GM19023 (cell line): ENCODE data around the gene ZNF521.
"Not testable (repeated sequence)": the region's sequence is repeated elsewhere in the genome, so short reads cannot be mapped to it uniquely, and the experiment has no call there.

Experiments
- ATAC-seq: cut with Tn5 transposase; IDR thresholded peaks from one replicate; pipeline ENCODE4 v1.9.1; 2021; ENCODE audit warnings: mild to moderate bottlenecking, moderate library complexity; ENCODE audit not compliant: unreplicated experiment

Gene ZNF521

DNA sequence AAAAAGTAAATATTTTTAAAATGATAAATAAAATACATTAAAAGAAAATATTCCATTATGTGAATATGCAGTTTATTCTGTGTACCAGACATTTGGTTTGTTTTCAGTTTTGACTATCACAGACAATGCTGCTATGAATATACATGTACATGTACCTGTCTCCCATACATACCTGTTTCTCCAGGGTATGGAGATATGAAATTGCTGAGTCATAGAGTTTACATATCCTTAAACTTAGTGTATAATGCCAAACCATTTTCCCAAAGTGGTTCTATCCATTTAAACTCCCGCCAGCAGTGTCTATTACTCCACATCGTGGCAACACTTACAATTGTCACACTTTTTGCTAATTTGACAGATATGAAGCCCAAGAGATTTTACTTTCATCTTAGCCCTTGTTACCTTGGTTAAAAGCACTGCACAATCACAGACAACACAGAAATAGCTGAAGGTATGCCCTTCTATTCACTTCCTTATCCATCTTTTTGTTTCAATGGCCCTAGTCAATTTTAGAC is 56.3 kb downstream of the ZNF521 start:
- ATAC-seq, result no peak

DNA sequence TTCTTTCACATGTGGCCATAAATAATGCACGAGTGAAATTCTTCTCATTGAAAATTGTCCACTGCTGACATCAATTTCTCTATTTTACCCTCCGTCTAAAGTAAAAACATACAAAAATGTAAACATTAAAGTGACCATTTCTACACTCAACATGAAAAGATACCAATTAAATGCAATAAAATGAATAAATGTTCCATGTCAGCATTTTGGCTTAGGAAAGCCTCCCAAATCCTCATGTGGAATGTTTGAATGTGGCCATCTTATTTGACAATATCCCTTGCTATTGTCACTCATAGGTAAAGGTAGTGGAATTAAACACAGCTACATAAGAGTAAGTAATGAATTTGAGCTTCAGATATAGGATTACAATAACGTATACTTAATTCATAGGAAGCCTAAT is 60.8 kb downstream of the ZNF521 start:
- no peak for ATAC-seq

DNA sequence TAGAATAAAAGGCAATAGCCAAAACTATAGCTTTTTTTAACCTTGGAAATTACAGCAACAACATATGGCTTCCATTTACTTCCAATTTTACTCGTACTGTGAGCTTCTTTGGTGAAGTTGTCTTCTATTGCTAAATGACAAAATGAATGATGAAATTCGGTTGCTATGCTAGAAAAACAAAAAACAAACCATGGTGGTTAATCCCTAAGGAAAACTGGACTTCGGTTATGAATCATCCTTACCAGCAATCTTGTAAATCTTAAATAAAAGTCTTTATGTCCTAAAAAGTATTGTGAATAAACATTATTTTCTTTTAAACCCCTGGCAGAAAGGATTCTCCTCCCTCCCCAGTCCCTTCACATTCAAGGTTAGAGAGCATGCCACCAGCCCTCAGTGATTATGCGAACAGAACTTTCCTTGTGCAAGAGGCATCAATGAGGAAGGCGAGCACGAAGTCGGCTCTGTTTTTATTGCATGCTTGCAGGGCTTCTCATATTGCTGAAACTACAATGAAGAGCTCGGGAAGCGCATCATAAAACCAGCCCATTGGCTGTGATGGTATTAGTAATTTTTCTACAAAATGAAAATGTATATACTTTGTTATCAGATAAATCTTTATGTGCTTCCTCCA is 62.9 kb downstream of the ZNF521 start:
- ATAC-seq, result no peak

DNA sequence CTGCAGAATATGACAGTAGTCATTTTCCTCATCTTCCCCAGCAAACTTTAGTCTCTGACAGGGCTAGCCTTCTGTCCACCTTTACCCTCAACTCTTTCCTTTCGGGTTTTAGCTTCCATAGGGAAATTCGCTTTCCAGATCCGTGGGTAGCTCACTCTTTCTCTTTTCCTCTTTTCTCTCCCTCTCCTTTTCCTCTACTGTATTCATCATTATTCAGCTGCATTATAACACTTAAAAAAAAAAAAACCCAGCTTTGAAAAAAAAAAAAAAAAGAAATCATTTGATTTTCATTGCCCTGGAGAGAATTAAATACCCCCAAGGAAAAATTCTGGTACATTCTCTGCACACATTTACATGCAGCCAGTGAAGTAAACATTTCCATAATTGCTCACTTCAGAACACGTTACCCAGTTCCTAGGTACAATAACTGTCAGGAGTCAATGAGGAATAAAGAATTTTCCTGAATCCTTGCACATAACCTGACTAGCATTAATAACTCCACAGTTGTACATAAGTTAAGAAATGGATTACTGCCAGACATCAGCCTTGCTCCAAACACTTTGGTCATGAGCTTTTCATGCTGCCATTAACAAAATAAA is 63.5 kb downstream of the ZNF521 start:
- ATAC-seq, result no peak

DNA sequence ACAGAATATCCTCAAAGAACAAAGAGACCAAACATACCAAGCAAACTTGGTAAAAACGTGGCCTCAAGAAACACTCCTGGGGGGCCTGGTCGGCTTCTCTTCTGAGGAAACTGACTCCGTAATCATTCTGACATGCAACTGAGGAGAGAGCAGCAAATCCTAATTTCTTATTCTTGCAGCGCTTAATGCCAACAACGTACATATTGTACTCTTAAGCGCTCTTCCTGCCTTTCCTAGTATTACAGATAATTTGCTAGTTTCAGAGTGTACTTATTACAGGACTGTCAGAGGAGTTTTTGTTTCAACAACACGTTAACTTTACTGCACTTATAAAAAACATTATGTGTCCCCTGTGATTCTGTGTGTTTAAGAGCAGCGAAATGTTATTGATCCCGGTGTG is 64.9 kb downstream of the ZNF521 start:
- ATAC-seq, result no peak

DNA sequence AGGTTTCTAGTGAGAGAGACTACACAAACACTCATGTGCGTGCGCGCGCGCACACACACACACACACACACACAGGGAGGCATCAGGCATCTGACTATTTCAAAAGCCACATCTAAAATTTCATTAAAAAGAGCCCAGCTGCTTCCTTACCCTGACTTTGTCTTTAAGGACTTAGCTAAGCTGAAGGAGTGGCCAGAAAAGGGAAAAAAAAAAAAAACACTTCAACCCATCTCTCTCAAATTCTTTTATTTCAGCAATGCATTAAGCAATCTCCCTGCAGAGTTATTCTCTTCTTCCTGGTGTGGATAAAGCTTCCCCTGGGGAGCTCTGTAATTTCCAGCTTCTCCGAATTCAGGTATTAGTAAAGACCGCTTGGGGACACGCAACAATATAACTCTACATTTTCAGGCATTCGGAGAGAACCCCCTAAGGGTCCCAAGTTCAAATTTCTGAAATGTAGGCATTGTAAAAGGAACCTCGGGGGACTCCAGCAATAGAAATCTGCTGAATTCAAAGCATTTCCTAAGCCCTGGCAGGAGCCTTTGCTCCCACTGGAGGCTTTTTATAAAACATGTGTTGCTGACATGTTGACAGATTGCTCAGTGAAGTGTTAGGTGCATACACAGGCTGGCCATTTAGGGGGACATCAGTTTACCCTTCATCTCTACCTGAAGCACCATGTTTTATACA is 67.0 kb downstream of the ZNF521 start:
- no peak for ATAC-seq

DNA sequence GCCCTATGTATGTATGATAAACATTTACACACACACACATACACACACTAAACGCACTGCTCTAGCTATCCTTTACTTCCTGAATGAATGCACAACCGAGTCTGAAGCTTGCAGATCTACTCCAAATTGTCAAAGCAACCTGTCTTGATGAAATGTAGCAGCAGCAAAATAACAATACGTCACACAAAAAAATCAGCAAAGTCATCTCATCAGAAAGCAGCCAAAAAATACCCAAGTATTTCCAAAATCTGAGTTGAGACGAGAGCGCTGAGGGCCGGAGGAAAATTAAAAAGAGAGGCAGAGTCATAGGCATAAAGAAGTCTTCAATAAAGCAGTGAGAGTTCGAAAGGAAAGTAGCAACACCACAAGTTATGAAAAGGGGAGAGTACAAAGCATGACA is 67.7 kb downstream of the ZNF521 start:
- ATAC-seq, result no peak

DNA sequence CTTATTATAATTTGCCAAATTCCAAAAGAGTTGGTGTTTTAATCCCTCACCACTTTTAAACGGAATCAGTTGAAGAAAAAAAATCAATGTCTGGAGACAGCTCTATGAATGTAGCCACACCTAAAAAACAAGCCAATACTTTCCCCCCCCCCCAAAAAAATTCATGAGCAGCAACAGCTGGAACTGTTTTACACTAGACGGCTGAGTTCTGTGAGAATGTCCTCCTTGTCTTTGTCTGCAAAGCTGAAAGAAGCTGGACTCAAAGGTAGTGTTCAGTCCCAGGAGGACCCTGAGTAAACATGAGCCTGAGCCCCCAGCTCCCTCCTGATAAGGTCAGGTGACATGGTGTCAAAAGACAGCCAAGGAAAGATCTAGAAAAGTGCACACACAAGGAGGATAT is 68.2 kb downstream of the ZNF521 start:
- ATAC-seq, result no peak

DNA sequence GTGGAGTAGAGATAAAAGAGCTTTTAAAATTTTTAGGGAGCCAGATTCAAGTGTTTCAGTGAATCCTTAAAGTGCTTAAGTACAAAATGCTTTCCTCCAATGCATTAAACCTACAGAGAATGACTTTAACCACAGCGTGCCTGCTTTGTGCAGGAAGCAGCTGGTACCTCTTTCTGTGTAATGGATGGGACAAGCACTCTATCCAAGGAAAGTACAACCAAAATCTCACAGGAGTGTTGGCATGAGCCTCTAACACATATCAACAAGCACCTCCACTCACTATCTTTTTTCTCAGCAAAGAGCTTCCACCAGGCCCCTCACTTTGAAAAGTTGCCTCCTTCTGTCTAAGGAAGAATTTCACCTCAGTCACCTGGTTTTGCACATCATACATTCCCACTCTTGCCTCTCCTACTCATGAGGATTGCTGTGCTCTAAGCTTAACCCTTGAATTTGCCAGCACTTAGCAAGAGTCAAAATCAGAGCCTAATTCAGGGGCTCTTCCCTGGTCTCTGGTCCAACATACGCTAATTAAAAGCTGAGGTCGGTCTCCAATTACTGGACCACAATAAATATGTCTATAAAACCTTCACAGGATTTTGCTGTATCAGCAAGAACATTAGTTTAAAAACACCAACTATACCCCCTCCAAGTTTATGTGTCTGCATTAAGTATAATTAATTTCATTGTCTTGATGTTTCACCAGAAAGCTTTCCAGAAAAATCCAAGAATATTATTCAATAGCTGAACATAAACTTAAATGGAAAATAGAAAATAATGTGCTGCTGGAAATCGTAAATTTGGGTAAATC is 68.9 kb downstream of the ZNF521 start:
- ATAC-seq, result no peak

DNA sequence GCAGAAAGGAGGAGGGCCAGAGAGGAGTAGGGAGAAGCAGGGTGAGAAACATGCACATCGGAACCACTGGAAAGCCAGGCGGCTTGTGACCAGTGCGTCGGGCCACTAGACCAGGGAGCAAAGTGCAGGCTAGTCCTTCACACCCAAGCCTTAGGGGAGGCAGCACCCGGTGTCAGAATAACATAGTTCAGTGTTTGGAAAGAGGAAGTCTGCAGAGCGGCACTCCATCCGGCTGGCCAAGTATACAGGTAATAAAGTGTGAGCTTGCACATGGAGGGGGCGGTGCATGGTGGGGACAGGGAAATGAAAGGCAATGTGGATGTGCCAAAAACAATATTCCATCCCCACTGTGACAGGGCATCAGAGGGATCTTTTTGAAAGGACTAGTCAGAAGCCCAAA is 69.7 kb downstream of the ZNF521 start:
- ATAC-seq, result no peak

DNA sequence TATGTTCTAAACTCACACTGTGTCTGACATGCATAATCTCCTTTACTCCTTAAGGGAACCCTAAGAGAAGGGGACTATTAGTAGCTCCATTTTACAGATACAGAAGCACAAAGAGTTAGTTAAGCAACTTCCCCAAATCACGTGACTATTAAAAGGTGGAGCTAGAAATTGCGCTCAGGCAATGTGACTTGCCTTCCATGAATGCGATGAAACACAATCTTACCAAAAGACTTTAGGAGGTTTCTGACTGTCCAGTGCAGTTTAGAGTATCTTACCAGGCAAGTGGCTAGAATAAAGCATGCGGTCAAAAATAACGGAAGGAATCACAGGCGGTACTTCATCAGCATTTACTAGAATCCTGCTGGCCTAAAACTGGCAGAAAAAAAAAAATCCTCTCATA is 70.4 kb downstream of the ZNF521 start:
- ATAC-seq, result no peak

DNA sequence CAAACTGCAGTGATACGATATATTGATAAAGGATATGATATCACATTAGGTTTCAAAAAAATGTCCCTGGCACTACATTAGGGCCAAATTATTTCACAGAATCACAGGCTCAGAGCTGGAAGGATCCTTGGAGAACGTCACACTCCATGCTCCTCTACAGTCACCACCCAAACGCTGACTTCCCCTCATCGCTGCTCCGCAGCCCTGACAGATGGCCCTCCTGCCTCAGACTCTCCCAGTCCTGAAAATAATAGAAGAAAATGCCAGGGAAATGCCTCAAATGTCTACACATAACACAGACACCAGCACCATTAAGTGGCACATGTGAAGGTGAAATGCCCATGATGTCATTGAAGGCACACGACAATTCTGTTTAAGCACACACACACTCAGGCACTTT is 72.0 kb downstream of the ZNF521 start:
- no peak for ATAC-seq

DNA sequence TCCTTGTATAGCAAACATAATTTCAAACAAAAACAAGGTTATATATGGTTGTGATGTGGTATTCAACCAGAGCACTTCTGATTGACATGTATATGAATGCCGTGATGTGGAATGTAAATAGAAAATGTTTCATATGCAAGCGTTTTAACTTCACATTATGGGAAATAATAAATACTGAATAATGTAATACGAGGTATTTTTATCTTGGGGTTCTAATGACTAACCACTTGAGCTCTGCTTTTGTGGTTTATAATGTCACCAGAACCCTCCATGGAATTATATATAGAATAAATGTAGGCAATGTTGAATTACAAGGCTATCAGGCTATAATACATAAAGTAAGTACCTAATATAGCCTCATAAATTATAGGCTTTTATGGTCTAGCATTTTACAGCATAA is 72.4 kb downstream of the ZNF521 start:
- no peak for ATAC-seq

DNA sequence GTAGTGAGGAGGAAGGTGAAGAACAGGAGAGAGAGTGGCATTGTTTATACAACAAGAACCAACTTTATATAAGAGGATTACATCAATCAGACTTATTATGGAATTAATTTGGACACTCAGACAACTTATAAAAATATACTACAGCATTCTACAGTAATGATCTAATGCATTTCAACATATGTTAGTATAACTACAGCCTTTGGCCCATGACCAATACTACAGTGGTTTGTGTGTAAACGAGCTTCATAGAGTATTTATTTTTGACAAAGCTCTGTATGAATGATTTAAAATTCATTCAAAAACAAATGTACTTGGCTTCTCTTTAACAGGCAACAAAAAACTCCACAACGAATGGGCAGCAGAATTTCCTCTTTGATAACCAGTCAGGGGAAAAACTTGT is 72.8 kb downstream of the ZNF521 start:
- no peak for ATAC-seq

DNA sequence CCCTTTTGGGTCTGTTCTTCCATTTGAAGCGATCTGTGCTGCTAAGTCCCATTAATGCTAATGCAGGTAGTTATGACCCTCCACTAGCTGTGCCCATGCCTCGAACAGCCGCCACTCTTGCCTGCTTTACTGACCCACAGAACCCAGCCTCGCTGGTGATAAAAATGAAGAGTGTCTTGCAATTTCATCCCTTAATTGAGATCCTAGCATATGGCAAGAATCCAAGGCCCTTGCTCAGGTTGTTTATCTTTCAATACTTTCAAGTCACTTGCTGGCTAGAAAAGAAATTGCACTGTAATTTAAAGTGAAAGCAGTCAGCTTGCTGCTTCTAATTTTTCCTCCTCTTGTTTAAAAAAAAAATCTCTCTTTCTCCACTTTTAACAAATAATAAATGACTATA is 73.6 kb downstream of the ZNF521 start:
- no peak for ATAC-seq

DNA sequence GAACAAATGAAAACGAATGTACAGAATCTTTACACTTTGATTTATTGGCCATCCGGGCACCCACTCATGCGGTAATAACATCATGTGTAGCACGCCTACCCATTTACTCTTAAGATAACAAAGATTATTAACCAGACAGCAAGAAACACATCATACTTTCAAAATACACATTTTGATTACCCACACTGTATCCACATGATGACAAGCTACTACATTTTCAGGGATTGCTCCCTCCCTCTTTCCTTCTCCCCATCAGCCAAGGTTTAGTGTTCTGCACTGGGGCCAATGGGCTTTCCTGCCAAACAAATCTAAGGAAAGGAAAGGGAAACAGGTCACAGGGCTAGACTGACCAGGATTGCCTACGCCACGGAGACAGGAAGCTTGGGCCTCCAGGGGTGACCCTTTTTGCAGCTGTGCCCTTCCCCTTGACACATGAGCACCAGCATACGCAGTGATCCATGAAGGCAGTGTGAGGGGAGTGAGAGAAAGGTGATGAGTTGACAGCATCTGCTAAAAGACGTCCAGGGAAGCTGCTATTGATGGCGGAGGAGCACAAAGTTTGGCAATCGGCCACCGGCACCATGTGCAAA is 76.5 kb downstream of the ZNF521 start:
- ATAC-seq, result no peak

DNA sequence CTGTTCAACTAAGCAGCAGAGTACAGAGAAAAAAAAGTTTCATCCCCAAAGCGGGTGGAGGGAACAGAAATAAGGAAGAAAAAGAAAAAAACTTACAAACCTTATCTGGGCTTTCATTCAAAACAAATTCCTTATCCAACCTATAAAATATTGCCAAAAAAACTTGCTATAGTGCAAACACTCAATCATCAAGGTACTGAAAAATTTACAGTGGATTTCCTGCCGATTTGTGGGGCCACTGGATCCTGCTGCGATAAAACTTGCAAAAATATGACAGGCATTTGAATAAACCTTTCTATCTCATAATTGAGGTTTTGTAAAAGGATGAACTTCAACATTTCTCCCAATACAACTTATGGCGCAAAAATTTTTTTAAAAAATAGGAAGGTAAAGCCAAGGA is 77.0 kb downstream of the ZNF521 start:
- ATAC-seq, result no peak

DNA sequence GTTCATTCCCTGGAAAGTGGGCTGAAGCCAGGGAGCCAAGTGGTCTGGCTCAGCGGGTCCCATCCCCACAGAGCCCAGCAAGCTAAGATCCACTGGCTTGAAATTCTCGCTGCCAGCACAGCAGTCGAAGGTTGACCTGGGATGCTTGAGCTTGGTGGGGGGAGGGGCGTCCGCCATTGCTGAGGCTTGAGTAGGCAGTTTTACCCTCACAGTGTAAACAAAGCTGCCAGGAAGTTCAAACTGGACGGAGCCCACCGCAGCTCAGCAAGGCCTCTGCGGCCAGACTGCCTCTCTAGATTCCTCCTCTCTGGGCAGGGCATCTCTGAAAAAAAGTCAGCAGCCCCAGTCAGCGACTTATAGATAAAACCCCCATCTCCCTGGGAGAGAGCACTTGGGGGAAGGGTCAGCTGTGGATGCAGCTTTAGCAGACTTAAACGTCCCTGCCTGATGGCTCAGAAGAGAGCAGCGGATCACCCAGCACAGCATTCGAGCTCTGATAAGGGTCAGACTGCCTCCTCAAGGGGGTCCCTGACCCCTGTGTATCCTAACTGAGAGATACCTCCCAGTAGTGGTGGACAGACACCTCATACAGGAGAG is 84.9 kb downstream of the ZNF521 start:
- not testable (repeated sequence) for ATAC-seq

DNA sequence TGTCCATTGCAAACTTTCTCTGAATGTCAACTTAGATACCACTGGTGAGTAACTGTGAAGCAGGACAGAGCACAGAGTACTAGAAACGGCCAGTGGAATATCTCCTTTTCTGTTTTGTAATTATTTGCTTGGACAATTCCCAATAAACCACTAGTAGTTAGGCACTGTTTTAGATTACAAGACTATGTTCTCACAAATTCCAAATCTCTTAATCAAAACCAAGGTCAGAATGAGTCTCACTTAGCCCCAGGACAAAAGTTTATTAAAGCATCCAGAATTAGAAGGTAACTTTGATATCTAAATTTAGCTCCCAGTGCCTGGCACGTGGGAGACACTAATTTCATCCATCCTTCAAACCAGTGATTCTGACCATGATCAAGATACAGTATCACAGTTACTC is 89.0 kb downstream of the ZNF521 start:
- ATAC-seq, result no peak

DNA sequence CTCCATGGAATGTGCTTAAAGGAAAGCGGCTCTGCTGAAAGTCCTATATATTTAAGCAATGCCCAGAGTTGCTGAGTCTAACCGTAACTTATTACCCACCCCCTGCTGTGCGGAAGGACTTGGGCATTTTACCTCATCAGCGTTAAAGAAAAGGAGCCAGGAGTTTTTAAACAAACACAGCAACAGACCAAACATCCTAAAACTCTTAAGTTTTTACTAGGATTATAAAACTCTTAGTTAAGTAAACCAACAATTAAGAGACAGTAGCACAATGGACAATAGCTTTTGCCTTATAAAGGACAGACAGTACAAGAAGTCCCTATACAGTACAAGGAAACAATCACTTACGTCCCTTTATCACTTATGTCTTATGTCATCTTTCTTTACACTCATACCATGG is 90.2 kb downstream of the ZNF521 start:
- ATAC-seq, result no peak

DNA sequence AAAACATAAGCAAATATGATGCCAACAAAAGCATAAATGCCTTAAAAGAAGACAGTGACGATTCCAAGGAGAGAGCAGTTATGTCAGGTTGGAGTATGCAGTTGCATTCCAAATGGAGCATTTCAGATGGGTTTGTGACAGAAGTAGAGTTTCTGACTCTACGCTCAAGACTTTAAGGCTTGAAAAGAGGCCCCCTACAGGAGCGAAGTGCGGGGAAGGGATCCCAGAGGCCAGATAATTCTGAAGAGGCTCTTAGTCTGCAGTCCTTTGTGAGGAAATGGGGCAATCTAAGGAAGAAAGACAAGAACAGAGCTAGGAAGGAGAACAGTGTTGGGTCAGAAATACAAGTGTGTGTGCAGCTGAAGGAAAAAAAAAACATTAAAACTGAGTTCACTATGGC is 95.5 kb downstream of the ZNF521 start:
- ATAC-seq, result no peak
